Measurements from ENCODE around the gene ARHGAP26.

GRCh38 chr5:143208781-143209510, 438.8 kb downstream of the ARHGAP26 start:
- peak; percentile 16 to 25 (median 16) for TF ChIP-seq CTCF (optimal IDR thresholded peaks at IDR 0.05 in 1 of 3, IDR thresholded peaks at IDR 0.05 in 1 of 3, conservative IDR thresholded peaks at IDR 0.05 in 1 of 3; ENCODE audit: extremely low read depth in 1 of 3, insufficient read depth in 2 of 3, low read length in 3 of 3)
- no peak for TF ChIP-seq EZH2 (IDR thresholded peaks at IDR 0.05; ENCODE audit: low read length)

Measured in keratinocyte (primary cell).